Psoas muscle (tissue), 8 donors: ENCODE measurements around the gene COMMD8. TPM values are rescaled to one million over a fixed set of nuclear protein-coding genes. Genes with fewer than 3 reads are reported as not detected.

Experiments used
- ATAC-seq, 4 donors: fragments of 200-7000 bp; cut with Tn5 transposase; one replicate each; pipeline ENCODE4 v1.9.1; 2020; ENCODE audit warnings: moderate library complexity in 3 of 4, mild to moderate bottlenecking in 2 of 4
- DNase-seq, 2 donors: peaks; one replicate each; pipeline ENCODE4 v3.0.0-alpha.2; 2020
- H3K27ac ChIP-seq: fragments of 200-600 bp; one replicate; pipeline ENCODE4 v1.8.0; 2022
- H3K27me3 ChIP-seq, 3 donors: fragments of 200-600 bp in 1 of 3; one replicate each; pipeline versions ENCODE4 v1.6.1 to v1.8.0; 2013 to 2022; ENCODE audit warnings: low read length in 2 of 3, mild to moderate bottlenecking in 2 of 3, moderate library complexity in 1 of 3; ENCODE audit not compliant: insufficient read depth in 3 of 3
- H3K36me3 ChIP-seq, 2 donors: fragments of 200-600 bp in 1 of 2; one replicate each; pipeline versions ENCODE4 v1.6.1 to v1.8.0; 2013 to 2022; ENCODE audit warnings: low read depth in 1 of 2, mild to moderate bottlenecking in 1 of 2, moderate library complexity in 1 of 2; ENCODE audit not compliant: insufficient read depth in 1 of 2
- H3K4me1 ChIP-seq: fragments of 200-600 bp; one replicate; pipeline ENCODE4 v1.8.0; 2022
- H3K4me3 ChIP-seq: fragments of 200-600 bp; one replicate; pipeline ENCODE4 v1.8.0; 2022; ENCODE audit warnings: mild to moderate bottlenecking
- H3K9me3 ChIP-seq: fragments of 200-600 bp; one replicate; pipeline ENCODE4 v1.8.0; 2022
- WGBS, 3 donors: extraction: QIAGEN DNeasy Blood & Tissue Kit; methylation state at CpG; one replicate each; pipeline versions ENCODE4 v1.1.6 to v1.1.7; 2013; 5-methylcytosine and 5-hydroxymethylcytosine counted together
- intact Hi-C, 2 donors: fragments of 100-400 bp; cut with DNase I; formaldehyde crosslinking; loops; one replicate each; pipeline versions ENCODE4 v1.11.0 to v1.14.2; 2022
- polyA plus RNA-seq, 3 donors: library from polyadenylated mRNA; stranded (reverse); fragments of 200-250 nt; gene quantifications; one replicate each; pipeline ENCODE4 v1.2.3, GENCODE V29; 2013
- total RNA-seq, 4 donors: library from RNA; stranded (reverse); fragmentation: NEBNext Ultra II Directional in 2 of 4; extraction: Animal tissue kit (Norgen Biotek cat#: 25700) in 2 of 4; gene quantifications; one replicate each; pipeline versions ENCODE4 v1.2.1 to v1.2.4, GENCODE V29; 2021 to 2023
- TF ChIP-seq, protein P1 (sequence below): fragments of 200-600 bp; IDR thresholded peaks from one replicate; pipeline ENCODE4 v1.8.0; 2022; ENCODE audit warnings: antibody characterized with exemption
- donor health status: healthy with polysubstance abuse.
- donor health status: DM: no; HTN: no; CAD: no; lungs with moderate emphysema.
- donor health status: Bipolar disorder and iron deficiency.
- donor health status: healthy.
- donor health status: DM: yes; HTN: yes; CAD: no.
- donor health status: DM: no; HTN: no; CAD: no.
- donor health status: DM: no; HTN: no; CAD: no.
- donor health status: DM: yes; HTN: yes; CAD: no.

Gene COMMD8
- total and polyA plus RNA-seq, 7 donors, result 4.9 to 18.0 (median 6.2) TPM

DNA sequence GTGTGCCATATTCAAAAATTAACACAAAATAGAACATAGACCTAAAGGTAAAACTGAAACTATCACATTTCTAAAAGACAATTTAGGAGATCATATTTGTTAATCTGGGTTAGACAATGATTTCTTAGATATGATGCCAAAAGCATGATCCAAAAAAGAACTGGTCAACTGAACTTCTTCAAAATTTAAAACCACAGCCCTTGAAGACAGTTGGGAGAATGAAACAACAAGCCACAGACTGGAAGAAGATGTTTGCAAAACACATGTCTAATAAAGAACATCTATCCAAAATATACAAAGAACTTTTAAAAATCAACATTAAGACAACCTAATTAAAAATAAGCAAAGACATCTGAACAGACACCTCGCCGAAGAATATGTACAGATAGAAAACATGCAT, 19.5 kb downstream of the COMMD8 start:
- TF ChIP-seq, protein P1, sequence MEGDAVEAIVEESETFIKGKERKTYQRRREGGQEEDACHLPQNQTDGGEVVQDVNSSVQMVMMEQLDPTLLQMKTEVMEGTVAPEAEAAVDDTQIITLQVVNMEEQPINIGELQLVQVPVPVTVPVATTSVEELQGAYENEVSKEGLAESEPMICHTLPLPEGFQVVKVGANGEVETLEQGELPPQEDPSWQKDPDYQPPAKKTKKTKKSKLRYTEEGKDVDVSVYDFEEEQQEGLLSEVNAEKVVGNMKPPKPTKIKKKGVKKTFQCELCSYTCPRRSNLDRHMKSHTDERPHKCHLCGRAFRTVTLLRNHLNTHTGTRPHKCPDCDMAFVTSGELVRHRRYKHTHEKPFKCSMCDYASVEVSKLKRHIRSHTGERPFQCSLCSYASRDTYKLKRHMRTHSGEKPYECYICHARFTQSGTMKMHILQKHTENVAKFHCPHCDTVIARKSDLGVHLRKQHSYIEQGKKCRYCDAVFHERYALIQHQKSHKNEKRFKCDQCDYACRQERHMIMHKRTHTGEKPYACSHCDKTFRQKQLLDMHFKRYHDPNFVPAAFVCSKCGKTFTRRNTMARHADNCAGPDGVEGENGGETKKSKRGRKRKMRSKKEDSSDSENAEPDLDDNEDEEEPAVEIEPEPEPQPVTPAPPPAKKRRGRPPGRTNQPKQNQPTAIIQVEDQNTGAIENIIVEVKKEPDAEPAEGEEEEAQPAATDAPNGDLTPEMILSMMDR, result no peak
- intact Hi-C loops, result no loop called here
- H3K9me3 ChIP-seq, result no peaks in the 10 kb centered on the region
- no peak for DNase-seq
- no peaks in the 10 kb centered on the region for H3K36me3 ChIP-seq
- no peak overlapping the region for H3K27ac ChIP-seq
- 93 to 98% (median 94%) methylated on average over 2 of the region's 2 CpGs for WGBS, 3 donors
- H3K4me3 ChIP-seq, result no peak overlapping the region
- H3K4me1 ChIP-seq, result no peaks in the 10 kb centered on the region
- no peaks in the 10 kb centered on the region for H3K27me3 ChIP-seq
- no peak for ATAC-seq

DNA sequence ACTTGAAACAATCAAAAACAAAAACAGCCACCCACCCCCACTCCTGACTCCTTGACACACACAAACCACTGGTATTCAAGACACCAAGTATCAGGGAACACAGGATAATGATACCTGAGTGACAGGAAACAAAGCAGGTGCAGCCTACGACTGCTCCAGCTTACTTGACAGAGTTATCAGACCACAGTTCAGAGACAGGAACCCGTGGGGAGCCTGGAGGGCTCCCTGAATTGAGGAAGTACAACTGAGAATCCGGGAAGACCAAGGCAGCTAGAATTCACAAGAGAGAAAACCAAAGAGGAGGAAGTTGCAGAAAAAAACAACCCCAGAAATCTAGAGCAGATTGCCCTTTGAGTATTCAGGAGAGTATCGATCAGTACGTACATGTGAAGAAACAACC, 20.5 kb downstream of the COMMD8 start:
- no peak overlapping the region for H3K4me3 ChIP-seq
- H3K36me3 ChIP-seq, result no peaks in the 10 kb centered on the region
- intact Hi-C loops, result no loop called here
- WGBS, 3 donors, result 81 to 85% (median 85%) methylated on average over 5 of the region's 5 CpGs
- H3K27me3 ChIP-seq, result no peaks in the 10 kb centered on the region
- no peaks in the 10 kb centered on the region for H3K9me3 ChIP-seq
- TF ChIP-seq, protein P1, result no peak
- DNase-seq, result no peak
- H3K27ac ChIP-seq, result no peak overlapping the region
- H3K4me1 ChIP-seq, result no peaks in the 10 kb centered on the region
- no peak for ATAC-seq

DNA sequence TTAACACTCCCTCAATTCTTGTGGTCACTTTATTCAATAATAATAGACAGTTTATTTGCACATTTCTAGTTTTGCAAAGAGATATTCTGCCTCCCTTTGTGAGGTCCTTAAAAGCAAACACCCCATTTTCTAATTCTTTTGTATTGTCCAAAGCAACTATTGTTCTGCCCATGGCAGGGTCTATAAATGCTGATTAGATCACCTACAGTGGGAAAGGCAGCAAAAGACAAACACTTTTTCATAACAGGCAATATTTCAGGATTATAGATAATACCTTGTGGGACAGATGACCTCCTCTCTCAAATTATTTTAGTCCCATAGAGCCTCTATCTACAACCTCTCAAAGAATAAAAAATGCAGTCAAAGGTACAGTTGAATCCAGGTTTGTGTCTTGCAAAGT, 28.6 kb downstream of the COMMD8 start:
- no peak overlapping the region for H3K4me3 ChIP-seq
- intact Hi-C loops, result no loop called here
- H3K4me1 ChIP-seq, result no peaks in the 10 kb centered on the region
- no peaks in the 10 kb centered on the region for H3K36me3 ChIP-seq
- H3K9me3 ChIP-seq, result no peaks in the 10 kb centered on the region
- TF ChIP-seq, protein P1, result no peak
- H3K27ac ChIP-seq, result no peak overlapping the region
- H3K27me3 ChIP-seq, result no peaks in the 10 kb centered on the region
- no peak for ATAC-seq
- no peak for DNase-seq

DNA sequence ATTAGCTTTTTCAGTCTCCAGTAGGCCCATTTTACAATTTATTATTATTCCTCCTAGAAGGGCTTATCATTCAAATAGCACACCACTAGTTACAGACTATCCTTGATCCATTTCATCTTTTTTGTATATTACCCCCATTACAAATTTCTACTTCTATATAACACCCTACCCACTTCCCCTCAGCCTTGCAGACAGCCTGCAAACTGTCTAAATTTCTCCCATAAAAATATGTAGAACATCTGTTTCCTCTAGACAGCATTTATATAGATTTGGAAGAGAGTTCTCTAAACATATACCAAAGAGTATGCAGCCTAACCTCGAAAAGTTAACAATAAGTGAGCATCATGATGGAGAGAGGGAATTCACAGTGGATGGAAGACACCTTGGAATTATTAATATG, 30.8 kb downstream of the COMMD8 start:
- intact Hi-C loops, result no loop called here

DNA sequence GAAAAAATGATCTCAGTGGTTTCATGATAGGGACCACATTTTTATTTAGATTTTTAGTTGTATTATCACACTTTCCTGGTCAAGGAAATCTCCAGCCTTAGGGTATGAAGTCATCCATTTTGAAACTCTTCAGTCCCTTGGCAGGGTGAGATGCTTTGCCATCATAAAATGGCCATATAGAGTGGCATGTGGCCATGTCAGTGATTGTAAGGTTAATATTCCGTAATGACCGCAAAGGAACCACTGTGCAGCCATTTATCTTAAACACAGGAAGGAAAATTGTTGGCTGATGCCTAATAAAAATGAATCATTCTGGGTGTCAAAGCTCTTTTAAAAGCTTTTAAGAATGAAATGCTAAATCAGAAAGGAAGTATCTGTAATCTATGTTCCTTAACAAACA, 35.6 kb downstream of the COMMD8 start:
- WGBS, 3 donors, result 67 to 80% (median 78%) methylated on average over 2 of the region's 2 CpGs
- ATAC-seq (no peak), DNase-seq (no peak)
- H3K4me1 ChIP-seq, result no peaks in the 10 kb centered on the region
- H3K27ac ChIP-seq, result no peak overlapping the region
- H3K27me3 ChIP-seq, result no peaks in the 10 kb centered on the region
- TF ChIP-seq, protein P1, result no peak
- H3K4me3 ChIP-seq, result no peak overlapping the region
- no peaks in the 10 kb centered on the region for H3K36me3 ChIP-seq
- intact Hi-C loops, result no loop called here
- no peaks in the 10 kb centered on the region for H3K9me3 ChIP-seq

More for the DNA sequence above, 30.8 kb downstream of the COMMD8 start:
- Histone ChIP-seq H3K27me3 (no peaks in the 10 kb centered on the region), H3K36me3 (no peaks in the 10 kb centered on the region), H3K27ac (no peak overlapping the region), H3K9me3 (no peaks in the 10 kb centered on the region), H3K4me1 (no peaks in the 10 kb centered on the region), H3K4me3 (no peak overlapping the region)
- TF ChIP-seq, protein P1, result no peak
- DNase-seq (no peak), ATAC-seq (no peak)
- 69 to 71% (median 69%) methylated on average over 1 of the region's 1 CpG for WGBS, 3 donors
